ENCODE measurements around the gene CHKB.

- TF ChIP-seq, protein P1, sequence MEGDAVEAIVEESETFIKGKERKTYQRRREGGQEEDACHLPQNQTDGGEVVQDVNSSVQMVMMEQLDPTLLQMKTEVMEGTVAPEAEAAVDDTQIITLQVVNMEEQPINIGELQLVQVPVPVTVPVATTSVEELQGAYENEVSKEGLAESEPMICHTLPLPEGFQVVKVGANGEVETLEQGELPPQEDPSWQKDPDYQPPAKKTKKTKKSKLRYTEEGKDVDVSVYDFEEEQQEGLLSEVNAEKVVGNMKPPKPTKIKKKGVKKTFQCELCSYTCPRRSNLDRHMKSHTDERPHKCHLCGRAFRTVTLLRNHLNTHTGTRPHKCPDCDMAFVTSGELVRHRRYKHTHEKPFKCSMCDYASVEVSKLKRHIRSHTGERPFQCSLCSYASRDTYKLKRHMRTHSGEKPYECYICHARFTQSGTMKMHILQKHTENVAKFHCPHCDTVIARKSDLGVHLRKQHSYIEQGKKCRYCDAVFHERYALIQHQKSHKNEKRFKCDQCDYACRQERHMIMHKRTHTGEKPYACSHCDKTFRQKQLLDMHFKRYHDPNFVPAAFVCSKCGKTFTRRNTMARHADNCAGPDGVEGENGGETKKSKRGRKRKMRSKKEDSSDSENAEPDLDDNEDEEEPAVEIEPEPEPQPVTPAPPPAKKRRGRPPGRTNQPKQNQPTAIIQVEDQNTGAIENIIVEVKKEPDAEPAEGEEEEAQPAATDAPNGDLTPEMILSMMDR (optimal IDR thresholded peaks at IDR 0.05 in 1 of 3, IDR thresholded peaks at IDR 0.05 in 1 of 3, conservative IDR thresholded peaks at IDR 0.05 in 1 of 3; ENCODE audit: extremely low read depth in 1 of 3, insufficient read depth in 2 of 3, low read length in 3 of 3): no peak
- TF ChIP-seq EZH2 (IDR thresholded peaks at IDR 0.05; ENCODE audit: low read length): no peak
Measured at GRCh38 chr22:50630376-50630775, 47.7 kb upstream of the CHKB start.
